ENCODE results near the gene UROS.

UROS gene

DNA sequence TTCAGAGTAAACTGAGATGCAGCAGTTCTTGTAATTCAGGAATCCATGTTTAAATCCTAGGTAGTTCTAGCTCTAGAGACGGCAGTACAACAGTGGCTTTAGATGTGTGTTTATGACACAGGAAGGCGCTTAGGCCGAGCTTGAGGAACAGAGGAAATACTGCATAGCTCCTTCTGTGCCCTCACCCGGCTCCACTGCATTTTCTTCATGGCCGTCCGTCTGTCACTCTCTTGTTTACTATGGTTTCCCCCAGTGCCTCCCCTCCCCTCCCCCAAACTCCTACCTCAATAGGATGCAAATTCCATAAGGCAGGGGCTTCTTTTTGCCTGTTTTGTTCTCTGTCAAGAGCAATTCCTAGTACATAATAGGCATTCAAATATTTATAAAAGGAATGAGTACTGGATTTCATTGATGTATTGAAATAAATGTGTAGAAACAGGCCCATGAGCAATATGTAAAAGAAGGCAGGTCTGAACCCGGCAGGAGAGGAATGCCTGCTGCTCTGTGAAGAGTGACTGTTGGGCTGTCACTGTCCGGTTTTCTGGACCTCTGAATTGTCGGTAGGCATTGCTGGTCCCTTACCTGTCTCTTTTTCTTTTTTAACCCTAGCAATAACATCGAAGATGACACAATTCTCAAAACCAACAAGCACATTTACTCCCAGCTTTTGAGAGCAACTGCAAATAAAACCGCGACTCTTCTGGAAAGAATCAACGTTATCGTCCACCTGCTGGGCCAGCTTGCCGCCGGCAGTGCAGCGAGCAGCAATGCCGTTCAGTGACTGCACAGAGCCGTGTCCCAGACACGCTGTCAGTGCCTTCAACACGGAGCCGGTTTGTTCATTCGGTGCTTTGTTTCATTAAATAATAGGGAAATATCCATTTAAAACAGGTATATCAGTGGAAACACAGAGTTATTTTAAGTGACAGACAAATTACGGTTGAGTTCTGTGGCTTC lies 60.1 kb downstream of the UROS start:
- TF ChIP-seq, protein P1, sequence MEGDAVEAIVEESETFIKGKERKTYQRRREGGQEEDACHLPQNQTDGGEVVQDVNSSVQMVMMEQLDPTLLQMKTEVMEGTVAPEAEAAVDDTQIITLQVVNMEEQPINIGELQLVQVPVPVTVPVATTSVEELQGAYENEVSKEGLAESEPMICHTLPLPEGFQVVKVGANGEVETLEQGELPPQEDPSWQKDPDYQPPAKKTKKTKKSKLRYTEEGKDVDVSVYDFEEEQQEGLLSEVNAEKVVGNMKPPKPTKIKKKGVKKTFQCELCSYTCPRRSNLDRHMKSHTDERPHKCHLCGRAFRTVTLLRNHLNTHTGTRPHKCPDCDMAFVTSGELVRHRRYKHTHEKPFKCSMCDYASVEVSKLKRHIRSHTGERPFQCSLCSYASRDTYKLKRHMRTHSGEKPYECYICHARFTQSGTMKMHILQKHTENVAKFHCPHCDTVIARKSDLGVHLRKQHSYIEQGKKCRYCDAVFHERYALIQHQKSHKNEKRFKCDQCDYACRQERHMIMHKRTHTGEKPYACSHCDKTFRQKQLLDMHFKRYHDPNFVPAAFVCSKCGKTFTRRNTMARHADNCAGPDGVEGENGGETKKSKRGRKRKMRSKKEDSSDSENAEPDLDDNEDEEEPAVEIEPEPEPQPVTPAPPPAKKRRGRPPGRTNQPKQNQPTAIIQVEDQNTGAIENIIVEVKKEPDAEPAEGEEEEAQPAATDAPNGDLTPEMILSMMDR (conservative IDR thresholded peaks at IDR 0.05; ENCODE audit: control insufficient read depth, insufficient read depth, low read depth, low read length) = no peak
- no peak overlapping the region for H3K4me3 ChIP-seq (ENCODE audit: control insufficient read depth, low read depth, low read length)
- no peak for DNase-seq (ENCODE audit: low read depth)

DNA sequence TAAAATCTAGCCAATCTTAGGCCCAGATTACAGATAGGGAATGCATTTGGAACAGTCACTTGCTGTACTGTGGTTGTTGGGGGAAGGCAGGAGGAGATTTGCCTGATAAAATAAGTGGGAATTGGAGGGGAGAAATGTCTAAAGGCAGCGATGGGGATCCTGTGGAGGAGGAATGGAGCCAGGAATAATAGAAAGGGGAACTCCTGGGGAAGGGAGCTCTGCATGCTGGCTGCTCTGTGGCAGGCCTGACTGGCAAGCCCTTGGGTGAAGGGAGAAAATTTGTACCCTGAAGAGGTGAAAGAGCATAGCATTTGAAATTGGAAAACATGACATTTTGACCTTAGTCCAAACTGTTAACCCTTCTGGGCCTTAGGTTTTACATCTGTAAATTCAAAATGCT lies 61.1 kb downstream of the UROS start:
- DNase-seq (ENCODE audit: low read depth) = no peak
- no peak overlapping the region for H3K4me3 ChIP-seq (ENCODE audit: control insufficient read depth, low read depth, low read length)
- TF ChIP-seq, protein P1 (conservative IDR thresholded peaks at IDR 0.05; ENCODE audit: control insufficient read depth, insufficient read depth, low read depth, low read length) = no peak

DNA sequence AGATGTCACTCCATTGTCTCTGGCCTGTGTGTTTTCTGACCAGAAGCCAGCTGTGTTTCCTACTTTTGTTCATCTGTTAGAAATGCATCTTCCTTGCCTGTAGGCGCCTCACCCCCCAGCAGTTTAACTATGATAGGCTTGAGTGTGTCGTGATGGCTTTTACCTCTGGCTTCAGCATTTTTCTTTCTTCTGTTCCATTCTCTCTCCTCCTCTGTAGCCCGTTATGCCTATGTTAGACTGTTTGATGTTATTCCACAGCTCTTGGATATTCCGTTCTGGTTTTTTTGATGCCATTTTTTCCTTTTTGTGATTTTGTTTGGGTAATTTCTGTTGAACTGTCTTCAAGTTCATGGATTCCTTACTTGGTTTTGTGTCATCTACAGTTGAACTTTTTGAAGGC lies 65.3 kb downstream of the UROS start:
- TF ChIP-seq, protein P1 (conservative IDR thresholded peaks at IDR 0.05; ENCODE audit: control insufficient read depth, insufficient read depth, low read depth, low read length) = no peak
- H3K4me3 ChIP-seq (ENCODE audit: control insufficient read depth, low read depth, low read length) = no peak overlapping the region
- no peak for DNase-seq (ENCODE audit: low read depth)

DNA sequence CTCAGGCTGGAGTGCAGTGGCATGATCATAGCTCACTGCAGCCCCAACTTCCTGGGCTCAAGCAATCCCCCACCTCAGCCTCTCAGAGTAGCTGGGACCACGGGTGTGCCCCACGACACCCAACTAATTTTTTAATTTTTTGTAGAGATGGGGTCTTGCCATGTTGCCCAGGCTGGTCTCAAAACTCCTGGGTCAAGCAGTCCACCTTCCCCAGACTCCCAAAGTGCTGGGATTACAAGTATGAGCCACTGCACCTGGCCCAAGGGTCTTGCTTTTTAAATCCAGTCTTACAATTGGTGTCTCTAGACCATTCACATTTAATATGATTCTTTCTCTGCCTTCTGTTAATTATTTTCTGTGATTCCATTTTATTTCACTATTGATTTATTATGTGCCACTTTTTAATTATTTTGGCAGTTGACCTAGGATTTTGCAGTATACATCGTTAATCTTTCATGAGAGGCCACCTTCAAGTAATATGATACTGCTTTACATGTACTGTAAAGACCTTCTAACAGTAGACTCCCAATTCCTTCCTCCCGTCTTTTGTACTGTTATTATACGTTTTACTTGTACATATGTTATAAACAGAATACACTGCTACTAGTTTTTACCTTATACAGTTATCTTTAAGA lies 66.1 kb downstream of the UROS start:
- no peak overlapping the region for H3K4me3 ChIP-seq (ENCODE audit: control insufficient read depth, low read depth, low read length)
- TF ChIP-seq, protein P1 (conservative IDR thresholded peaks at IDR 0.05; ENCODE audit: control insufficient read depth, insufficient read depth, low read depth, low read length) = no peak
- no peak for DNase-seq (ENCODE audit: low read depth)

DNA sequence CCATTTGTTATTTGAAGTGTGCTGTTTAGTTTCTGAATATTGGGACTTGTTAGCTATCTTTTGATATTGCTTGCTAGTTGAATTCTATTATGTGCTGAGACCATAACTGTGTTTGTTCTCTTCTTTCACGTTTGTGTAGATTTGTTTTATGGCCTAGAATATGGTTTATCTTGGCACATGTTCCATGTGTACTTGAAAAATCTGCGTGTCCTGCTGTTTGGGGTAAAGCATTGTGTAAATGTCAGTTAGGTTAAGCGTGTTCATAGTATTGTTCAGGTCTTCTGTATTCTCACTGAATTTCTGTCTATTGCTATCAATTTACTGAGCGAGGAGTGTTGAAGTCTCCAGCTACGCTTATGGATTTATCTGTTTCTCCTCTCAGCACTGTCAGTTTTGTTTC lies 66.9 kb downstream of the UROS start:
- TF ChIP-seq, protein P1 (conservative IDR thresholded peaks at IDR 0.05; ENCODE audit: control insufficient read depth, insufficient read depth, low read depth, low read length) = no peak
- no peak for DNase-seq (ENCODE audit: low read depth)
- H3K4me3 ChIP-seq (ENCODE audit: control insufficient read depth, low read depth, low read length) = no peak overlapping the region

DNA sequence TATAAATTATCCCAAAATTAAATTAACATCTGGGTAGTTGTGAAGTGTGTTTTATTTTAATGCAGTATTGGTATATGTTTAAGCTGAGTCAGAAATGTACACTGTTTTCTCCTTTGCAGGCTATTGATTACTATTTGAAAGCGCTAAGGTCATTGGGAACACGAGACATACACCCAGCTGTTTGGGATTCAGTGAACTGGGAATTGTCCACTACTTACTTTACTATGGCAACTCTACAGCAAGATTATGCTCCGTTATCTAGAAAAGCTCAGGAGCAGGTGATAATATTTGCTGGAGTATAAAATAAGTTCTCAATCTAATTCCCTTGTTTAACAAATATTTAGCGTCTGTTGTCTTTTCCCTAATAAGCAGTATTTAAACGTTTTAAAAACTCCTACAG lies 75.6 kb downstream of the UROS start:
- H3K4me3 ChIP-seq (ENCODE audit: control insufficient read depth, low read depth, low read length) = no peak overlapping the region
- TF ChIP-seq, protein P1 (conservative IDR thresholded peaks at IDR 0.05; ENCODE audit: control insufficient read depth, insufficient read depth, low read depth, low read length) = no peak
- no peak for DNase-seq (ENCODE audit: low read depth)

All from fibroblast of mammary gland (primary cell).